Stimulated activated CD4-positive, alpha-beta T cell treated with anti-CD3 and anti-CD28 coated beads, Interleukin-2, amount 100 ng/mL, for 4 hours (primary cell): ENCODE results near the gene FOLR2.

Source experiments
- DNase-seq: peaks from one replicate; pipeline ENCODE4 v3.0.0-alpha.2; 2020; ENCODE audit warnings: low read depth

Gene FOLR2

GRCh38 chr11:72230764-72231365 lies 14.3 kb downstream of the FOLR2 start:
- DNase-seq = no peak

DNA sequence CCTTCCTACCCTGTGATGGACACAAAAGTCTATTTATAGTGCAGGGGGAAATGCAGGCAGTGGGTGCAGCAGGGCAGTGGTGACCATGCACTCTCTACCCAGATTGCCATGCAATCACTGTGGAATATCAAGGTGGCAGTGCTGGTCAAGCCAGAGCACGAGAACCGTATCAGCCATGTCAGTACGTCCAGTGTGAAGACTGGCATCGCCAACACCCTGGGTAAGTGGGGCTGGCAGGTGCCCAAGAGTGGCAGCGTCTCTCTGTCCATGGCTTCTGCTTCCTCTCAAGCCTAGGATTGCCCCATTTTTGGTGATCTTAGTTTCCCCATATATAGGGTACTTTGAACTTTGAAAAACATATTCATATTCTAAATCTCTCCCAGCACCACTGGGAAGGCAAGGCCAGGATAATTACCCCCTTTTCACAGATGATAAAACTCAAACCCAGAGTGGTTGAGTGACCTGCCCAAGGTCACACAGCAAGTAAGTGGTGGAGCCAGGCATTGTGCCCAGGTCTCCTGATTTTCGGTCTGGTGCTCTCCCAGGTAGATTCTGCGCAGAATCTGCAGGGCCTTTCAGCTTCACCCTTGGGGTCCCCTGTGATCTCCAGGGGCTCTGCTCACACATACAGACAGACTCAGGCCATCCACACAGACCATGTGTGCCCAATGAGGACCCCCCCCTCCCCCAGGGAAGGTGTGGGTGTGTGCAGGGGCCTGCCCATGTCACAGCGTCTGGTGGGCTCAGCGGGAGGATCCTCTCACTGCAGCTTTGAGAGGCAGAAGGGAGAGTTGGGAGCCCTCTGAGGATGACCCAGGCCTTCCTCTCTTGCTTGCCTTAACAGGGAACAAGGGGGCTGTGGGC lies 15.0 kb downstream of the FOLR2 start:
- DNase-seq = no peak

DNA sequence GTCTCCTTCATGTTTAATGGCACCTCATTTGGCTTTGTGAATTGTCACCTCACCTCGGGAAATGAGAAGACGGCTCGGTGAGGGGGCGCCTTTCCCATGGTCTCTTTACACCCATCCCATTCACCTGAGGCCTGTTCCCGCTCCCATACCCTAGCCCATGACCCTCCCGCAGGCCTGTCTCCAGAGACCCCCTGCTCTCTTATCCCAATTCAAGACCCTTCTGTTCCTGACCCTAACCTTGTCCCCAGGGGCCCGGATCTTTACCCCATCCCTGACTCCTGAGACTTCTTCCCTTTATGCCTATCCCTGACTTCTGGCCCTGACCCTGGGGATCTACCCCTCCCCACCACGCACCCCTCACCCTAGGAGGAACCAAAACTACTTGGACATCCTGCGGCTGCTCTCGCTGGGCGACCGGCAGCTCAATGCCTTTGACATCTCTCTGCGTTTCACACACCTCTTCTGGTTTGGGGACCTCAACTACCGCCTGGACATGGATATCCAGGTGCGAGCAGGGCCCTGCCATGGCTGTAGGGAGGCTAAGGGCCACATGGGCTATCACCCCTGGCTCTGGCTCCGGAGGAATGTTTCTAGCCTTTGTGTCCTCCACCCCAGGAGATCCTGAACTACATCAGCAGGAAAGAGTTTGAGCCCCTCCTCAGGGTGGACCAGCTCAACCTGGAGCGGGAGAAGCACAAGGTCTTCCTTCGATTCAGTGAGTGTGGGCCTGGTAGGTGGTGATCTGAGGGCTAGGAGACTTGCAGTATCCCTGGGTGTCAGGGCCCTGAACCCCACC lies 15.9 kb downstream of the FOLR2 start:
- no peak for DNase-seq

- no peak for DNase-seq
Observed at GRCh38 chr11:72233056-72233772, 16.6 kb downstream of the FOLR2 start.

DNA sequence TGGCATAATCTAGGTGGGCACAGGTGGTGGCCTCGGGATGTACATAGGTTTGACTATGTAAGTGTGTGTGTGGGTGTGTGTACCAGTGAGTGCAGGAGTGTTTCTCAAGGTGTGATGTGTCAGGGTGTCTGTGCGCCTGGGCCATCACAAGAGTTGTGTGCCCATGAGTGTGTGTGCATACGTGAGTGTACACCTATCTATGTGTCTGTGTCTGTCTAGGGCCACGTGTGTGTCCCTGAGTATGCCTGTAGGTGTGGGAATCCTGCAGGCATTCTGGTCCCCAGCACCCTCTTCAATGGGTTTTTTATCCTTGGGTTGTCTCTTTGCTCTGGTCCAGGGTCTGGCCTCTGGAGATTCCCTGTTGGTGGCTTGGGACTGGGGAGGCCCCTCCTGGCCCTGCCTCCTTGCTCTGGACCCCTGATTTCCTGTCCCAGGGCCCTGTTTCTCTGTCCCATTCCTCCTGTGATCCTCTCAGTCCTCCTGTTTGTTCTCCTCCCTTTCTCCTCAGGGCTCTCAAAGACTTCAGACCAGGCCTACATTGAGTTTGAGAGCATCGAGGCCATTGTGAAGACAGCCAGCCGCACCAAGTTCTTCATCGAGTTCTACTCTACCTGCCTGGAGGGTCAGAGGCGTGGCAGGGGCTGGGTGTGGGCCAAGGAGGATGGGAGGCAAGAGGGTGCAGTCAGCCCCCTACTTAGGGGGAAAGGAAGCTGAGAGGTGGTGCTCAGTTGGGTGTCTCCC lies 17.3 kb downstream of the FOLR2 start:
- no peak for DNase-seq

GRCh38 chr11:72234514-72234830 lies 17.9 kb downstream of the FOLR2 start:
- no peak for DNase-seq

- no peak for DNase-seq
Observed at GRCh38 chr11:72234920-72235319, 18.3 kb downstream of the FOLR2 start.

- no peak for DNase-seq
Observed at GRCh38 chr11:72235351-72236057, 18.9 kb downstream of the FOLR2 start.

DNA sequence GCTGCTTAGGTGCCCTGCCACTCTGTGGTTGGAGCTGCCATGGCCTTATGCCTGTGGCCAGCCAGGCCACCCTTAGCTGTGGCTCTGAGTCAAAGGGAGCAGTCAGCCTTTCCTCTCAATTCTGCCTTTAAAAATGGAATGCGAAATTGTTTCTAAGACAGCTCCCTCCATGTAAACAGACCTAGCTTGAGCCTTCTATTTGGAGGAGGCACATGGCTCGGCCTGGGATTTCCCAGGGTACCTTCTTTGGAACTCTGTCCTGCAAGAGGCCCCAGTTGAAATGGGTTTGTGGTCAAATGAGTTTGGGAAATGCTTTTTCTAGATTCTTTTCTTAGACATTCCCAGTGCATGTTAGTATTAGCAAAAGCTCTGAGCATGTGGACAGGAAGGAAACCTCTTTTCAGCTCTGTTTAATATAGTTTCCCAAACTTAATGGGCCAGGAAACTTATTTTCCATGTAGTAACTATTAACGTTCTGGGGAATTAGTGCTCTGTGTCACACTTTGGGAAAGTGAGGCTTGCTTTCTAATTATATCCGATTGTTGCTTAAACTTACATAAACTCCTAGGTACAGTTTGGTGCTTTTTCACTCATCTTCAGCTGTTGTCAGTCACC lies 19.6 kb downstream of the FOLR2 start:
- no peak for DNase-seq

DNA sequence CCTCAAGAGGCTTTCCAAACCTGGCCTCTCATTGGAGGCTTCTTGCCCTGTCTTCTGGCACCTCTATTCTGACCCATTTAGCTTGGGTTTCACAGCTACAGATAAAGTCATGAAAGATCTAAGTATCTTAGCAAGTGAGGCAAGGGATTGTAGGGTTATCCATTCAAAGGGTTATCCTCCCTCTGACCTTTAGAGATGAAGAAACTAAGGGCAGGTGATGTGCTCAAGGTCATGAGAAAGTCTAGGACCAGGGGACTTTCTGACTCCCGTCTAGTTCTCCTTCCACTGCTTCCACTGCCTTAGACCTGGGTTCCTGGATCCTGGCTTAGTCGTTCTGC lies 20.1 kb downstream of the FOLR2 start:
- DNase-seq = no peak

DNA sequence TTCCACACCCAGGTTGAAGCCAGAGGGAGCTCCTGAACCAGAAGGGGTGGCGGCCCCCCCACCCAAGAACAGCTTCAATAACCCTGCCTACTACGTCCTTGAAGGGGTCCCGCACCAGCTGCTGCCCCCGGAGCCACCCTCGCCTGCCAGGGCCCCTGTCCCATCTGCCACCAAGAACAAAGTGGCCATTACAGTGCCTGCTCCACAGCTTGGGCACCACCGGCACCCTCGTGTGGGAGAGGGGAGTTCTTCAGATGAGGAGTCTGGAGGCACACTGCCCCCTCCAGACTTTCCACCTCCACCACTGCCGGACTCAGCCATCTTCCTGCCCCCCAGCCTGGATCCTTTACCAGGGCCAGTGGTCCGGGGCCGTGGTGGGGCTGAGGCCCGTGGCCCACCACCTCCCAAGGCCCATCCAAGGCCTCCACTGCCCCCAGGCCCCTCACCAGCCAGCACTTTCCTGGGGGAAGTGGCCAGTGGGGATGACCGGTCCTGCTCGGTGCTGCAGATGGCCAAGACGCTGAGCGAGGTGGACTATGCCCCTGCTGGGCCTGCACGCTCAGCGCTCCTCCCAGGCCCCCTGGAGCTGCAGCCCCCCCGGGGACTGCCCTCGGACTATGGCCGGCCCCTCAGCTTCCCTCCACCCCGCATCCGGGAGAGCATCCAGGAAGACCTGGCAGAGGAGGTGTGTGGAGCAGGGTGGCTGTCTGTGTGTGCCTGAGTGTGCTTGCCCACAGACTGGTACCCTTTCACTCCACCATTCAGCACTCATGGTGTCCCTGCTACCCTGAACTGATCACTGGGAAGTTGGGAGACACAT lies 20.7 kb downstream of the FOLR2 start:
- no peak for DNase-seq

- no peak for DNase-seq
Observed at GRCh38 chr11:72238040-72238450, 21.5 kb downstream of the FOLR2 start.

DNA sequence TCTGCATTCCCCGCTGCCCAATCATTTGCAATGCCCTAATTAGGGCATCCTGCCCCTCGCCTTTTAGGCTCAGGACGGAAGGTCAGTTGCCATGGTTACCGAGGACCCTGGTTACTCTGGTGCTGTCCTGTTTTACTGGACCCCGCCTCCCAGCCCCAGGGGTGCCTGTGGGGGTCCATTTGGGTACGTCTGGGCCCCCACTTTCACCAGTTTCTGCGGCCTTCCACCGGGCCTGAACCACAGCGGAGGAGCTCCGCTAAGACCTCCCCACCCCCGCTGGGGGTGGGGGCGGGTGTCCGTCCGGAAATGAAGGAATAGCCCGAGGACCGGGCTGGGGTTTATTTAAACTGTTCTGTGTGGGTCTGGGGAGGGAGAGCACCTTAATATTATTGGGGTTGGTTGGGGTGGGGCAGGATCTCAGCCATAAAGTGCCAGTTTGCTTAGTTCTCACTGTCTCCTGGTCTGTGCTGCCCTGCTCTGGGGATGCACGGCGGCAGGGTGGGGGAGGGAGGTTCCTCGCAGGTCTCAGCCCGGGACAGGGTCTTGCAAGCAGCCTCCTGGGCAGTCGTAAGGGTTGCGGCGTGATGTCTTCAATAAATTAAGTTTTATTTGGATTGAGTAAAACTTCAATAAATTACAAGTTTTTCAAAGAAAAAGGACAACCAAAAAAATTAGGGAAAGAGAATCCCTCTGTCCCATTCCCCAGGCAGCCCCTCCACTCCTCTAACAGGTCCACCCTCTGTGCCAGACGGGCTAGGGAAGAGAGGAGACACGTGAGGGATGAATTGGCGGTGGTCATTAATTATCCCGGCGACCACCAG lies 22.1 kb downstream of the FOLR2 start:
- no peak for DNase-seq

DNA sequence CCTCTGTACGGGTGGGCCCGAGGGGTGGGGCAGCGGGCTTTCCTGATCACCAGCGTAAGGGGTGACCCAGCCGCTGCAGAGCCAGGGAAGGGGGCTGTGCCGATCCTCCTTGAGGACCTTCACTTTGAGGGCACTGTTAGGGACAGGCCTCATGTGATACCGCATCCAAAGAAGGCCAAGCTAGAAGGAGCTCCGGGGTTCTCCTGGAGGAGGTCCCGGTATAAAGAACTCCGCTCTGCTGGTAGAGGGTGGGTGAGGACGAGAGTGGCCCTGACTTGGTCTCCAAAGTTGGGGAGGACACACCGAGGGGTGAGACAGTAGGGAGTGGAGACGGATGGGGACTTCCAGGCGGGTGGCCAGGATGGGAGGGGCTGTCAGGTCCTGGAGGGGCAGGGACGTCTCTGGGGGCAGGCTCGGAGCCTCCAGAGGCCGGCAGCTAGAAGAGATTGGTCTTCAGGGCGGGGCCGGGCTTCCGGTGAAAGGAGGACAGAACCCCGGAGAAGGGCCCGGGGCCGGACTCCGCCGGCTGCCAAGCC lies 22.8 kb downstream of the FOLR2 start:
- DNase-seq = no peak

GRCh38 chr11:72239849-72240460 lies 23.4 kb downstream of the FOLR2 start:
- no peak for DNase-seq

DNA sequence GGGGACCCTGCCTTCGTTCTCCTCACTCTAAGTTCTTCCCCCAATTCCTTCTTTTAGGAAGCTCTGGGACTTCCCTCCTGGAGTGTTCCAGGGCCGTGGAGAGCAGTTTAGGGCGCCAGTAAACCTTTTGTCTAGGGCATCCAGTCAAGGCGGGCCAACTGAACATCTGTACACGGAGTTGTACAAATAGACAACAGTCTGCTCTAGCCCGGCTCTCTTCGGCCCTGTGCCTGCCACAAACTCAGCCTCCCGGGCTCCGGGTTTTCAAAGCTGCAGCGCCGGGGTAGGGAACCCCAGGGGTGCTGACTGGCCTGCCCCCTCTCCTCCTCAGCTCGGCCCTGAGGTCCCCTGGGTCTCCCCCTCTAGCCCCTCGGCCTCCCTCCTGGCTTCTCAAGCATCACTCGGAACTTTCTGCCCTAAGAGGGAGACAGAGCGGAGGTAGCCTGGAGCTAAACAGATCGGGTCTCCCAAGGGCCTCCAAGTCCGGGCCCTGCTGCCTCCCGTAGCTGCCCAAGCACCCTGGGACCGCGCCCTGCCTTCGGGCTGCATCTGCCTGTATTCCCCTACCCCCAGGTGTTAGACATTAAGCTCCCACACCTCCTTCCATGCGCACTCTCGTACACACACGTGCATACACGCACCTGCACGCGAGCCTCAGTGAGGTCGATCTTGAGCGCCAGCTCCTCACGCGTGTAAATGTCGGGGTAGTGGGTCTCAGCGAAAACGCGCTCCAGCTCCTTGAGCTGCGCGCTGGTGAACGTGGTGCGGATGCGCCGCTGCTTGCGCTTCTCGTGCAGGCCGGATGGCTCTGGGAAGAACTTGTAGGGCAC lies 24.1 kb downstream of the FOLR2 start:
- no peak for DNase-seq

DNA sequence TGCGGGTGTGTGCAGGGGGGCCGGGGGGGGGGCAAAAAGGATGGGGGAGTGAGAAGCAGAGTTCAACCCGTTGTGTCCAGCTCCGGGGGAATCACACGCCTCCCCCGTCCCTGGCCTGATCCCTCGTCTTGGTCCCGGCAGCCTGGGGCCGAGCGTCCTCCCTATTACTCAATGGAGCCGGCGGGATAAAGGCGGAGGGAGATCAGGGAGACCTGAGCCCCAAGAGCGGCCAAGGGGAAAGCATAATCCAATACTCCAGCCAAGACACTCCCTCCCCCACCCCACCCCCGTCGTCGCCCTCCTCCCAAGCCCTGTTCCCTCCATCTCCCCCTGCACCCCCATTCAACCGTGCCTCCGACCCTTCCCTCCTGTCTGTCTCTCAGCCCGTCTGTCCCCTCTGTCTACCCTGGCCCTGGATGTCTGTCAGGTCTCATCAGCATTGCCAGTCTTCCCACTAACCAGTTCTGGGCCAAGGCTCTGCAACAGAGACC lies 24.7 kb downstream of the FOLR2 start:
- no peak for DNase-seq
